Measurements from ENCODE around the gene RASGEF1C. TPM values are rescaled to one million over a fixed set of nuclear protein-coding genes. Genes with fewer than 3 reads are reported as not detected.
"Not testable (repeated sequence)": the region's sequence is repeated elsewhere in the genome, so short reads cannot be mapped to it uniquely, and the experiment has no call there.

The RASGEF1C gene
- total RNA-seq, 1 experiment from 2014 or later = not detected

- H3K36me3 ChIP-seq = no peaks in the 10 kb centered on the region
- H3K4me3 ChIP-seq = no peak overlapping the region
- DNase-seq (ENCODE audit: low read depth in 1 of 2, low spot score in 2 of 2) = no peak
- no peak overlapping the region for H3K27ac ChIP-seq
- H3K4me1 ChIP-seq (replicated peaks) = no peaks in the 10 kb centered on the region
- no peaks in the 10 kb centered on the region for H3K27me3 ChIP-seq (replicated peaks)
- peaks cover 6% of the 10 kb centered on the region; the same call in 1 of the 2 replicates for H3K9me3 ChIP-seq (replicated peaks)
Observed at GRCh38 chr5:180093241-180093640, 115.8 kb downstream of the RASGEF1C start.

DNA sequence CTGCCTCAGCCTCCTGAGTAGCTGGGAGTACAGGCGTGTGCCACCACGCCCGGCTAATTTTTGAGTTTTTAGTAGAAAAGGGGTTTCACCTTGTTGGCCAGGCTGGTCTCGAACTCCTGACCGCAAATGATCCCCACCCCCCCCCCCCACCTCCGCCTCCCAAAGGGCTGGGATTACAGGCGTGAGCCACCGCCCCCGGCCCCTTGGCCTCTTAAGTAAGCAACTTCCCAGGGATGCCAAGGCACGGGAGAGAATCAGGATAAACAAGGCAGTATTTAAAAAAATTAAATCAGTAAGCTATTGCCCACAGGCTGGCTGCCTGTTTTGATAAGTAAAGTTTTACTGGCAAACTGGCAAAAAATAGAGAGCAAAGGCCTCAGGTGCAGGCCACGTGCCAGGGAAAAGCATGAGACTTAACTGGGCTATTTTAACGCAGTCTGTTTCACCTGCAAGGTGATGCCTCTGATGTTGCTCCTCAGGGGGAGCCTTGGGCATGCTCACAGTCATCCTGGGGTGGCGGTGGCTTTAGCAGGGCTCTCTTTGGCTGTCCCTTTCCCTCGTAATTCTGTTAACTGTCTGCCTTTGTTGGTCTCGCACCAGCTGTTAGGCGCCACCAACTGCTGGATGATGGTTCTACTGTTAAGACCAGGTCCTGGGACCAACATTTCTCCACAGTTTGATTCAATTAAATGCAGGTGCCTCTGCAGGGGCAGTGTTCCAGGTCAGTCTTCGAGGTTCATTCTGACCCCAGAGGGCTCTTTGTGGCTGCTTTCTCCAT is 118.1 kb downstream of the RASGEF1C start:
- no peak for DNase-seq (ENCODE audit: low read depth in 1 of 2, low spot score in 2 of 2)
- peaks cover 3% of the 10 kb centered on the region; the same call in 1 of the 2 replicates for H3K9me3 ChIP-seq (replicated peaks)
- no peak overlapping the region for H3K27ac ChIP-seq
- no peak overlapping the region for H3K4me3 ChIP-seq
- H3K27me3 ChIP-seq (replicated peaks) = no peaks in the 10 kb centered on the region
- H3K36me3 ChIP-seq = no peaks in the 10 kb centered on the region
- no peaks in the 10 kb centered on the region for H3K4me1 ChIP-seq (replicated peaks)

DNA sequence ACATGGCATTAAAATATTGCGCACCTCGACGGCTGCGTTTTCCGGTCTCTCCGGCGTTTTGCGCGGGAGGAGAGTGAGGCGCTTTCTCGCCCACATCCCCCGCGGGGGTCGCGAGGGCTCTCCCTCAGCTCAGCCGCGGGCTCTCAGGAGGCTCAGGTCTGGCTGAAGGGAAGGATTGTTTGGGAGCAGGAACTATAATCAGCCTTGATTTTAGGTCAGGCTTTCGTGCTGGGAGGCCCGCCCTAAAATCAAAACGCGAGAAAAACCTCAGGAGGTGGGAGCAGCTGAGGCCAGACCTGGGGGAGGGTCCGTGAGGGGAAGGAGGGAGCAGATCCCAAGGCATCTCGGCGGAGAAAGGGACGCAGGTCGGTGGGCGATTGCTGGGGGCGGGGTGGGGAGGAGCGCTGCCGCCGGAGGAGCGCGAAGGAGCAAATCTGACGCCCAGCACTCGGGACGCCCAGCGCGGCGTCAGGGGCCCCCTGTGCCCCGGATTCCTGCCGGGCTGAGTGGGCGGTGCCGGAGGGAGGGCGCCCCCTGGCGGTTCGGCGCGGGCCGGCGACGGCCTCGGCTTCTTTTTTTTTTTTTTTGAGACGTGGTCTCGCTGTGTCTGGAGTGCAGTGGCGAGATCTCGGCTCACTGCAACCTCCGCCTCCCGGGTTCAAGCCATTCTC is 118.8 kb downstream of the RASGEF1C start:
- peaks cover 3% of the 10 kb centered on the region; the same call in 1 of the 2 replicates for H3K9me3 ChIP-seq (replicated peaks)
- H3K36me3 ChIP-seq = no peaks in the 10 kb centered on the region
- H3K27me3 ChIP-seq (replicated peaks) = no peaks in the 10 kb centered on the region
- H3K27ac ChIP-seq = no peak overlapping the region
- peak in 1 of 2 experiments; percentile 50 for DNase-seq (ENCODE audit: low read depth in 1 of 2, low spot score in 2 of 2)
- 0 out of 2 replicates have a peak overlapping the region, but pooled peaks have one; percentile 8 for H3K4me3 ChIP-seq
- H3K4me1 ChIP-seq (replicated peaks) = no peaks in the 10 kb centered on the region

DNA sequence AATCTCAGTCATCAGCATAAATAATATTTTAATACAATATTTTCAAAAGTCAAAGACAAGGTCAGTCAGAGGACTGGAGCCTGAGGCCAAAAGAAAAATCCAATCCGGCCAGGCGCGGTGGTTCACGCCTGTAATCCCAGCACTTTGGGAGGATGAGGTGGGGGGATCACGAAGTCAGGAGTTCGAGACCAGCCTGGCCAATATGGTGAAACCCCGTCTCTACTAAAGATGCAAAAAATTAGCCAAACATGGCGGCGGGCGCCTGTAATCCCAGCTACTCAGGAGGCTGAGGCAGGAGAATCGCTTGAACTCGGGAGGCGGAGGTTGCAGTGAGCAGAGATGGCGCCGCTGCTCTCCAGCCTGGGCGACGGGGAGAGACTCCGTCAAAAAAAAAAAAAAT is 119.4 kb downstream of the RASGEF1C start:
- H3K27ac ChIP-seq; H3K36me3 ChIP-seq; H3K4me3 ChIP-seq; DNase-seq (ENCODE audit: low read depth in 1 of 2, low spot score in 2 of 2); H3K9me3 ChIP-seq (replicated peaks); H3K27me3 ChIP-seq (replicated peaks); H3K4me1 ChIP-seq (replicated peaks): not testable (repeated sequence)

DNA sequence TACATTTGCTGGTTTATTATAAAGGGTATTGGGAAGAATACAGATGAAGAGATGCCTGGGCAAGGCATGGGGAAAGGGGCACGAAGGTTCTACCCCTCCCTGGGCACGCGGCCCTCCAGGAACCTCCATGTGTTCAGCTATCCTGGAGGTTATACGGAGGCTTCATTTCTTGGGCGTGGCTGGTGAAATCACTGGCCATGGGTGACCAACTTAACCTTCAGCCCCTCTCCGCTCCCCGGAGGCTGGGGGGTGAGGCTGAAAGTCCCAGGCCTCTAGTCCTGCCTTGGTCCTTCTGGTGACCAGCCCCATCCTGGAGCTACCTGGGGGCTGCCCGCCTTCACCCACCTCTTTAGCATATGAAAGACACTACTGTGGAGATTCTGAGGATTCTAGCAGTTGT is 120.5 kb downstream of the RASGEF1C start:
- no peak for DNase-seq (ENCODE audit: low read depth in 1 of 2, low spot score in 2 of 2)
- no peaks in the 10 kb centered on the region for H3K4me1 ChIP-seq (replicated peaks)
- no peaks in the 10 kb centered on the region for H3K36me3 ChIP-seq
- no peak overlapping the region for H3K27ac ChIP-seq
- H3K9me3 ChIP-seq (replicated peaks) = no peaks in the 10 kb centered on the region; the same call in 1 of the 2 replicates
- no peaks in the 10 kb centered on the region; the same call in 1 of the 2 replicates for H3K27me3 ChIP-seq (replicated peaks)
- H3K4me3 ChIP-seq = no peak overlapping the region

- Histone ChIP-seq H3K36me3 (no peaks in the 10 kb centered on the region), H3K27ac (no peak overlapping the region), H3K27me3 (replicated peaks) (no peaks in the 10 kb centered on the region; the same call in 1 of the 2 replicates), H3K9me3 (replicated peaks) (no peaks in the 10 kb centered on the region; the same call in 1 of the 2 replicates), H3K4me1 (replicated peaks) (no peaks in the 10 kb centered on the region), H3K4me3 (no peak overlapping the region)
- DNase-seq (ENCODE audit: low read depth in 1 of 2, low spot score in 2 of 2) = no peak
Observed at GRCh38 chr5:180086816-180087399, 122.1 kb downstream of the RASGEF1C start.

DNA sequence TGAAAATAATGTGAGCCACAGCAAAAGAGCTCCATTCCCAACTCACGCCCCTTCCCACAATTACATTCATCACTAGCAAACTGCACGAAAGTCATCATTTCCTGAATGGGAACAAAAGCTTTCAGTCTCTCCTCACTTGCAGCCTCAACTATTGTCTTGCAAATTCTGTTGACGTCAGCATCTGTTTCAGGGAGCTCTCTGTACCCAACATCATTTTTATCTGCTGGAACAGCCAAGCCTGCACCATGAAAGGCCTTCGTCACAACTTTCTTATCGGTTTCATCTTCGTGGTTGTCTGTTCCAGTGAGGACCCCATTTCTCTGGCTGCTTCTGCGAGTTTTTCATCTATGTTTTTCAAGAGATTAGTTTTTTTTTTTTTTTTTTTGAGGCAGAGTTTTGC is 123.2 kb downstream of the RASGEF1C start:
- no peaks in the 10 kb centered on the region for H3K4me1 ChIP-seq (replicated peaks)
- H3K4me3 ChIP-seq = no peak overlapping the region
- H3K36me3 ChIP-seq = no peaks in the 10 kb centered on the region
- DNase-seq (ENCODE audit: low read depth in 1 of 2, low spot score in 2 of 2) = no peak
- H3K27me3 ChIP-seq (replicated peaks) = no peaks in the 10 kb centered on the region; the same call in 1 of the 2 replicates
- no peak overlapping the region for H3K27ac ChIP-seq
- no peaks in the 10 kb centered on the region for H3K9me3 ChIP-seq (replicated peaks)

DNA sequence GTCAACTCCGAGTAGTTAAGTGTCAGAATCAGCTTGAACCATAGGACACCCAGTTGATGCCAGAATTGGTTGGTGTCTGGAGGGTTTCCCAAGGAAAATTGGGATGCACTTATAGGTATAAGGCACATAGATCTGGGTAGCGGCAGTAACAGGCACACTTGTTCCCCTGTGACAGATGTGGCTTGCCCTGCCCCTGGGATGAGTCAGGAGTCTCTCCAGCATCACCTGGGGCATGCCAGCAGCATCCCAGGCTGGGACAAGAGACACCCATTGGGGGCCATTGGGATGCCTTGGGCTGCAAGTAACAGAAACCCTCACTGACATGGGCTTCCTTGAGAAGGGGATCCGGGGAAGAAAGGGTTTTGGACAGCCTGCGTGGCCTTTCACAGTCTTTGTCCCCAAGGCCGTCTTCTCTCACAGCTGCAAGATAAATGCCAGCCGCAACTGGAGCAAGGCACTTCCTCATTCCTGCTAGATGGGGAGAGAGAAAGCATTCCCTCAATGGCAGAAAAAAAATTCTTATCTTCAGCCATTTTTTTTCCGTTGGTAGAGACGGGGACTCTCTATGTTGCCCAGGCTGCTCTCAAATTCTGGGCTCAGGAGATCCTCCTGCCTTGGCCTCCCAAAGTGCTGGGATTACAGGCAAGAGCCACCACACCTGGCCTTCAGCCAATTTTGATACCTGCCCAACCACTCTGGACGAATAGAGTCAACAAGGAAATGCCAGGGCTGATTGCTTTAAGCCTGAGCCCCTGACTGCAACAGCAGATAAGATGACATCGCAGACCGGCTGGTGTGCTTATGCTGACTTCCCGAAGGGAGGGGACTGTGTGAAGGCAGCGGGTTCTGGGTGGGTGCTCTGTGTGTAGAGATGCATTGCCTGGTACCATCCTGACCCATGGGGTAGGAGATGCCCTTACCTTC is 124.1 kb downstream of the RASGEF1C start:
- Histone ChIP-seq H3K4me3 (no peak overlapping the region), H3K27me3 (replicated peaks) (no peaks in the 10 kb centered on the region; the same call in 1 of the 2 replicates), H3K4me1 (replicated peaks) (no peaks in the 10 kb centered on the region), H3K27ac (no peak overlapping the region), H3K9me3 (replicated peaks) (no peaks in the 10 kb centered on the region), H3K36me3 (no peaks in the 10 kb centered on the region)
- DNase-seq (ENCODE audit: low read depth in 1 of 2, low spot score in 2 of 2) = no peak

GRCh38 chr5:180083529-180084060 is 125.4 kb downstream of the RASGEF1C start:
- no peaks in the 10 kb centered on the region for H3K4me1 ChIP-seq (replicated peaks)
- no peaks in the 10 kb centered on the region for H3K36me3 ChIP-seq
- no peaks in the 10 kb centered on the region; the same call in 1 of the 2 replicates for H3K27me3 ChIP-seq (replicated peaks)
- no peak for DNase-seq (ENCODE audit: low read depth in 1 of 2, low spot score in 2 of 2)
- no peaks in the 10 kb centered on the region for H3K9me3 ChIP-seq (replicated peaks)
- no peak overlapping the region for H3K4me3 ChIP-seq
- no peak overlapping the region for H3K27ac ChIP-seq

DNA sequence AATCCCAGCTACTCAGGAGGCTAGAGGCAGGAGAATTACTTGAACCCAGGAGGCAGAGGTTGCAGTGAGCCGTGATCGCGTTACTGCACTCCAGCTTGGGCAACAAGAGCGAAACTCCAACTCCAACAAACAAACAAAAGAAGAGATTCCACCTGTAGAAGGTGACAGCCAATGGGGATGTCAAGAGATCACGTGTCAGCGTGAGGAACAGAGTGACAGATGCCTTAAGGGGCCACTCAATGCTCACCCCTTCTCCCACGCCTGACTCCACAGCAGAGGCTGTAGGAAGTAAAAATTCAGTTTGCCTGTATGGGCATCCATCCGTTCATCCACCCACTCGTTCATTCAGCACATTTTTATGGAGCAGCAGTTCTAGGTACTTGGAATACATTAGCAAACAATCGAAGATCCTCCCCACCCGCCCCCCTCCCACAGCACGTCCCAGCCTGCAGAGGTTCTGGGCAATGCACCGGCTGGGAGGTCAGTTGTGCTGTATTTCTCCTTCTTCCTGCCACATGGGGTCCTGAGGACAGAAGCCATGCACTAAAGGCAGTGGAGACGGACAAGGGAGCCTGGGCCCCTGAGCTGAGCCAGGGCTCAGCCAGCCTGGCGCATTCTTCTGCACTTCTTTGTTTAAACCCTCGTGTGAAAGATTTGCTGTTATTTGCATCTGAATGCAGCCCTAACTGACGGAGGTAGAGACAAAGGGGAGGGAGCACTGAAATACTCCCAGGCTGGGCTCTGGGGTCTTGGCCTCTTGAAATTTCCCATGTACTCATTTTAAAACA is 126.2 kb downstream of the RASGEF1C start:
- Histone ChIP-seq H3K4me3 (no peak overlapping the region), H3K36me3 (no peaks in the 10 kb centered on the region), H3K9me3 (replicated peaks) (no peaks in the 10 kb centered on the region), H3K4me1 (replicated peaks) (no peaks in the 10 kb centered on the region), H3K27me3 (replicated peaks) (no peaks in the 10 kb centered on the region; the same call in 1 of the 2 replicates), H3K27ac (no peak overlapping the region)
- DNase-seq (ENCODE audit: low read depth in 1 of 2, low spot score in 2 of 2) = no peak

DNA sequence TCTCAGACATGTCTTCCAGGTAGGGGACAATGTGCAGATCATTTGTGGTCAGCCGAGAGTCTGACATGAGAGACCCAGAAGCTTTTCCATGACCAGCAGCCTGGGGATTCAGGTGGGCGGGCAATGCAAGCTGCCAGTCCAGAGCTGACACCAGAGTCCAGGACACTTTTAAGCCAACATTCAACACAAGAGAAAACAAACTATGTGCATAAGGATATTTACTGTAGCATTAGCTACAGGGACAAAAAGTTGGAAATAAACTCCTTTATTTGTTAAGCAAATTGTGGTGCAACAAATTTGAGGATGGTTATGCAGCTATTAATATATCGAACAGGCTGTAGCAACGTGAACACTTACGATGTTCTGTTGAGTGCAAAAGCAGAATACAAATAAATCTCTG is 127.5 kb downstream of the RASGEF1C start:
- H3K27ac ChIP-seq = no peak overlapping the region
- no peak for DNase-seq (ENCODE audit: low read depth in 1 of 2, low spot score in 2 of 2)
- H3K36me3 ChIP-seq = no peaks in the 10 kb centered on the region
- no peaks in the 10 kb centered on the region for H3K4me1 ChIP-seq (replicated peaks)
- H3K4me3 ChIP-seq = no peak overlapping the region
- no peaks in the 10 kb centered on the region for H3K9me3 ChIP-seq (replicated peaks)
- H3K27me3 ChIP-seq (replicated peaks) = no peaks in the 10 kb centered on the region; the same call in 1 of the 2 replicates

- Histone ChIP-seq H3K9me3 (replicated peaks) (no peaks in the 10 kb centered on the region), H3K4me3 (no peak overlapping the region), H3K27ac (no peak overlapping the region), H3K4me1 (replicated peaks) (no peaks in the 10 kb centered on the region), H3K36me3 (no peaks in the 10 kb centered on the region), H3K27me3 (replicated peaks) (no peaks in the 10 kb centered on the region; the same call in 1 of the 2 replicates)
- no peak for DNase-seq (ENCODE audit: low read depth in 1 of 2, low spot score in 2 of 2)
Observed at GRCh38 chr5:180080486-180081280, 128.3 kb downstream of the RASGEF1C start.

Measured in SJSA1 (cell line).